ENCODE results near the gene KRTCAP3. TPM values are rescaled to one million over a fixed set of nuclear protein-coding genes. Genes with fewer than 3 reads are reported as not detected.

Gene KRTCAP3
- total RNA-seq, 1 experiment from 2014 or later, result 29.3 TPM

- no peak for DNase-seq (ENCODE audit: low spot score)
Measured at GRCh38 chr2:27441226-27441926, 805 bp upstream of the KRTCAP3 start.

GRCh38 chr2:27442920-27443282 is 720 bp downstream of the KRTCAP3 start:
- no peak for DNase-seq (ENCODE audit: low spot score)

- DNase-seq (ENCODE audit: low spot score), result no peak
Measured at GRCh38 chr2:27445155-27445554, 3.0 kb downstream of the KRTCAP3 start.

GRCh38 chr2:27445615-27446014 is 3.4 kb downstream of the KRTCAP3 start:
- no peak for DNase-seq (ENCODE audit: low spot score)

- DNase-seq (ENCODE audit: low spot score), result peak; percentile 94
Measured at GRCh38 chr2:27446057-27446456, 3.9 kb downstream of the KRTCAP3 start.

- no peak for DNase-seq (ENCODE audit: low spot score)
Measured at GRCh38 chr2:27448381-27448780, 6.2 kb downstream of the KRTCAP3 start.

- no peak for DNase-seq (ENCODE audit: low spot score)
Measured at GRCh38 chr2:27451095-27451494, 8.9 kb downstream of the KRTCAP3 start.

- no peak for DNase-seq (ENCODE audit: low spot score)
Measured at GRCh38 chr2:27453968-27454367, 11.8 kb downstream of the KRTCAP3 start.

- no peak for DNase-seq (ENCODE audit: low spot score)
Measured at GRCh38 chr2:27461118-27461517, 18.9 kb downstream of the KRTCAP3 start.

GRCh38 chr2:27464443-27464842 is 22.3 kb downstream of the KRTCAP3 start:
- no peak for DNase-seq (ENCODE audit: low spot score)

GRCh38 chr2:27471961-27472360 is 29.8 kb downstream of the KRTCAP3 start:
- DNase-seq (ENCODE audit: low spot score), result no peak

GRCh38 chr2:27485496-27485895 is 43.3 kb downstream of the KRTCAP3 start:
- no peak for DNase-seq (ENCODE audit: low spot score)

GRCh38 chr2:27489118-27489497 is 46.9 kb downstream of the KRTCAP3 start:
- DNase-seq (ENCODE audit: low spot score), result no peak

GRCh38 chr2:27489498-27490397 is 47.6 kb downstream of the KRTCAP3 start, which contains the start of gene IFT172:
Gene IFT172 (minus strand): TSS chr2:27489743. CDS start chr2:27489653, 90 bp downstream.
- DNase-seq (ENCODE audit: low spot score), result peak; percentile 100

- no peak for DNase-seq (ENCODE audit: low spot score)
Measured at GRCh38 chr2:27492557-27492956, 50.4 kb downstream of the KRTCAP3 start.

GRCh38 chr2:27493948-27494283 is 51.7 kb downstream of the KRTCAP3 start:
- DNase-seq (ENCODE audit: low spot score), result no peak

Small RNAs within 50 kb of the gene (small RNA-seq; reads per million reads assigned to genes)
- not detected for gene RNU6-986P

Other genes starting within 250 kb of the KRTCAP3 start
- gene ATRAID, start 230.3 kb upstream of the KRTCAP3 start, total RNA-seq (2014; rRNA removed; shearing (Covaris generic)), result 75.0 and 86.6 TPM in 2 replicates
- gene SLC5A6, start 230.1 kb upstream of the KRTCAP3 start, total RNA-seq (2014; rRNA removed; shearing (Covaris generic)), result 48.8 and 55.0 TPM in 2 replicates
- gene CAD, start 225.0 kb upstream of the KRTCAP3 start, total RNA-seq (2014; rRNA removed; shearing (Covaris generic)), result 78.5 and 88.5 TPM in 2 replicates
- not detected in 2 replicates for gene SLC30A3, start 179.3 kb upstream of the KRTCAP3 start, total RNA-seq (2014; rRNA removed; shearing (Covaris generic))
- gene DNAJC5G, start 166.9 kb upstream of the KRTCAP3 start, total RNA-seq (2014; rRNA removed; shearing (Covaris generic)), result not detected in 2 replicates
- gene TRIM54, start 160.0 kb upstream of the KRTCAP3 start, total RNA-seq (2014; rRNA removed; shearing (Covaris generic)), result 5.8 and 7.1 TPM in 2 replicates
- gene UCN, start 133.9 kb upstream of the KRTCAP3 start, total RNA-seq (2014; rRNA removed; shearing (Covaris generic)), result 4.9 and 5.6 TPM in 2 replicates
- gene MPV17, start 119.3 kb upstream of the KRTCAP3 start, total RNA-seq (2014; rRNA removed; shearing (Covaris generic)), result 37.3 and 40.5 TPM in 2 replicates
- 62.4 and 65.1 TPM in 2 replicates for gene GTF3C2, start 85.6 kb upstream of the KRTCAP3 start, total RNA-seq (2014; rRNA removed; shearing (Covaris generic))
- 26.6 and 31.9 TPM in 2 replicates for gene EIF2B4, start 72.0 kb upstream of the KRTCAP3 start, total RNA-seq (2014; rRNA removed; shearing (Covaris generic))
- gene SNX17, start 71.8 kb upstream of the KRTCAP3 start, total RNA-seq (2014; rRNA removed; shearing (Covaris generic)), result 72.8 and 79.9 TPM in 2 replicates
- 16.0 and 20.4 TPM in 2 replicates for gene ZNF513, start 61.6 kb upstream of the KRTCAP3 start, total RNA-seq (2014; rRNA removed; shearing (Covaris generic))
- gene PPM1G, start 32.8 kb upstream of the KRTCAP3 start, total RNA-seq (2014; rRNA removed; shearing (Covaris generic)), result 141 and 148 TPM in 2 replicates
- gene NRBP1, start 13.8 kb upstream of the KRTCAP3 start, total RNA-seq (2014; rRNA removed; shearing (Covaris generic)), result 49.7 and 50.1 TPM in 2 replicates
- gene IFT172, start 47.4 kb downstream of the KRTCAP3 start, total RNA-seq (2014; rRNA removed; shearing (Covaris generic)), result 21.1 and 24.0 TPM in 2 replicates
- gene FNDC4, start 52.8 kb downstream of the KRTCAP3 start, total RNA-seq (2014; rRNA removed; shearing (Covaris generic)), result 0.26 TPM in 1 of 2 replicates, not detected in the other
- gene GCKR, start 54.5 kb downstream of the KRTCAP3 start, total RNA-seq (2014; rRNA removed; shearing (Covaris generic)), result 0.76 and 1.4 TPM in 2 replicates
- 10.2 and 14.4 TPM in 2 replicates for gene ZNF512, start 140.7 kb downstream of the KRTCAP3 start, total RNA-seq (2014; rRNA removed; shearing (Covaris generic))
- 0.99 and 3.7 TPM in 2 replicates for gene CCDC121, start 186.6 kb downstream of the KRTCAP3 start, total RNA-seq (2014; rRNA removed; shearing (Covaris generic))
- 22.2 and 24.0 TPM in 2 replicates for gene GPN1, start 186.7 kb downstream of the KRTCAP3 start, total RNA-seq (2014; rRNA removed; shearing (Covaris generic))
- 21.4 and 22.9 TPM in 2 replicates for gene SUPT7L, start 221.2 kb downstream of the KRTCAP3 start, total RNA-seq (2014; rRNA removed; shearing (Covaris generic))
- 20.9 and 22.2 TPM in 2 replicates for gene SLC4A1AP, start 221.5 kb downstream of the KRTCAP3 start, total RNA-seq (2014; rRNA removed; shearing (Covaris generic))